ENCODE measurements around the gene LMOD3.
A peak's percentile ranks its signal among the peaks of the same experiment; 100 is the strongest.

Gene LMOD3

DNA sequence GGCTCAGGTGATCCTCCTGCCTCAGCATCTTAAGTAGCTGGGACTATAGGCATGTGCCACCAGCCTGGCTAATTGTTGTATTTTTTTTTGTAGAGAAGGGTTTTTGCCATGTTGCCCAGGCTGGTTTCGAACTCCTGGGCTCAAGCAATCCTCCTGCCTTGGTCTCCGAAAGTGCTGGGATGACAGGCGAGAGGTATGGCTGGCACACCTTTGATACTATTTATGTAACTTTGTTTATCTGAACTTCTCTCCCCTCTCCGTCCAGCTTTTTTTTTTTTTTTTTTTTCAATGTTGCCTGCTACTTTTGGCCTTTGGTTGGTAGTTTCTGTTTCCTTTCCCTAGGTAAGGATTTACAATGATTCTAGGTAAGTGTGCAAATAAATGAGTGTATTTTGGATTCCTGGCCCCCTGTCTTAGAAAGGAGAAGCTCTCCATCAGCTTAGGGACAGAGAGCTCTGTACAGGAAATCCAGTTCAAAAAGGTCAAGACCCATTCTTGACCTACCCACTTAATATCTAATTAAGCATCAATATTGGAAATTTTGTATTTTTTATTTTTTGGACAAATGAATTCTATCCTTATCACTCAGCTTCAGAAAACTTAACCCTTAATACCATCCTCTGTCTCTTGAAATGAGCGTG, 30.9 kb downstream of the LMOD3 start:
- DNase-seq (ENCODE audit: low spot score), result no peak

DNA sequence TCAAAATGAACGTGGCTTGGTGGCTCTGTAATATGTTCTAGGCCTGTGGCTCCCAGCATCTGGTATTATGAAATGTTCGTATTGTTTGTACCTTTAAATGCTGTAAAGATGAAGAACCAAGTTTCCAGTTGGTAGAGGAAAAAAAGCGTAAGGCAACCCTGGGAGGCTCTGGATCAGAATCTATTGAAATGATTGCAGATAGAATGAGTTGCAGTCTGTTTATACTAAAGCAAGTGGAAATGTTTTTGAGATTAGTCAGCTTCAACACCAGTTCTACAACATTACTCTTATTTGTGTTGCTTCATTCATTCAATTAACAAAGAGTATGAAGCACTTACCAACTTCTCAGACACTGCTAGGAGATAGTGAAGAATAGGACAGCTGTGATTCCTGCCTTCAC, 32.4 kb downstream of the LMOD3 start:
- no peak for DNase-seq (ENCODE audit: low spot score)

DNA sequence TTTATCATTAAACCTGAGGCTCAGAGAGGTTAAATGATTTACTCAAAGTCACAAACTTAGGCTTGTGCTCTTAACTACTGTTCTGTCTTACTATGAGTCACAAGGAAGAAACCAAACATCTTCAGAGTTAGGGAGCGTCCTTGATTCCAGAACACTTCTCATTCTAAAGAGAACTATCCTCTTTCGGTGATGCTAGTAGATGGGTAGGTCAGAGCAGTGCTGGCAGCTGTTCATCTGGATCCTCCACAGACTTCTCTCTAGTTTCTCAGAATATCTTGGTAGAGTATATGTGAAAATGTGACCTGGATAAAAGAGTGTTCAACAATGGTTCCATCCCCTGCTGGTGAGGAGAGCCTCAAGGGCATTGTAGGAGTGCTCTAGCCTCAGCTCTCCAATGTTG, 34.3 kb downstream of the LMOD3 start:
- no peak for DNase-seq (ENCODE audit: low spot score)

DNA sequence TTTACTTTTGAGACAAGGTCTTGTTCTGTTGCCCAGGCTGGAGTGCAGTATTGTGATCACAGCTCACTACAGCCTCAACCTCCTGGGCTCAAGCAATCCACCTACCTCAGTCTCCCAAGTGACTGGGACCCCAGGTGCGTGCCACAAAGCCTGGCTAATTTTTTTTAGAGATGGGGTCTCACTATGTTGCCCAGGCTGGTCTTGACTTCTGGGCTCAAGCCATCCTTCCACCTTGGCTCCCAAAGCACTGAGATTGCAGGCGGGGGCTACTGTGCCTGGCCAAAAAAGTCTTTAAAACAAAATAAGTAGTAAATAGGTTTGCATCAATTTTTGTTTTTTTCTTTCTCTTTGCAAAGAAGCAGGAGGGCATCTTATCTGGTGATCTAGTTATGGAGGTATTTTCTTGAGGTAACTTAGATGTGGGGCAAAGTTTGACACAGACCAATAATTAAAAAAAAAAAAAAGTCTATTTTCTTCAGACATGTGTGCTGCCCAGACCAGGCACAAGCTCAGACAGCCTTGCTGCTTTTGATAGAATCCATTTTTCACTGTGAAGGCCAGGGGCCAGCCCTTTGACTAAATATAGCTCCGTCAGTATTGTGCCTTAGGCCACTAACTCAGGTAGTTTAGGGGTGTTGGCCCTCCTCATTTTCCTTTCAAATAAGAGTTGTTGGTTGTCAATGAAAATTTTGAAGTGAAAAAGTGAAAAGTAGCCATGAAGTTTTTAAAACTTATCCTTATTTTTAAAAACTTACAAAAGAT, 35.2 kb downstream of the LMOD3 start:
- no peak for DNase-seq (ENCODE audit: low spot score)

DNA sequence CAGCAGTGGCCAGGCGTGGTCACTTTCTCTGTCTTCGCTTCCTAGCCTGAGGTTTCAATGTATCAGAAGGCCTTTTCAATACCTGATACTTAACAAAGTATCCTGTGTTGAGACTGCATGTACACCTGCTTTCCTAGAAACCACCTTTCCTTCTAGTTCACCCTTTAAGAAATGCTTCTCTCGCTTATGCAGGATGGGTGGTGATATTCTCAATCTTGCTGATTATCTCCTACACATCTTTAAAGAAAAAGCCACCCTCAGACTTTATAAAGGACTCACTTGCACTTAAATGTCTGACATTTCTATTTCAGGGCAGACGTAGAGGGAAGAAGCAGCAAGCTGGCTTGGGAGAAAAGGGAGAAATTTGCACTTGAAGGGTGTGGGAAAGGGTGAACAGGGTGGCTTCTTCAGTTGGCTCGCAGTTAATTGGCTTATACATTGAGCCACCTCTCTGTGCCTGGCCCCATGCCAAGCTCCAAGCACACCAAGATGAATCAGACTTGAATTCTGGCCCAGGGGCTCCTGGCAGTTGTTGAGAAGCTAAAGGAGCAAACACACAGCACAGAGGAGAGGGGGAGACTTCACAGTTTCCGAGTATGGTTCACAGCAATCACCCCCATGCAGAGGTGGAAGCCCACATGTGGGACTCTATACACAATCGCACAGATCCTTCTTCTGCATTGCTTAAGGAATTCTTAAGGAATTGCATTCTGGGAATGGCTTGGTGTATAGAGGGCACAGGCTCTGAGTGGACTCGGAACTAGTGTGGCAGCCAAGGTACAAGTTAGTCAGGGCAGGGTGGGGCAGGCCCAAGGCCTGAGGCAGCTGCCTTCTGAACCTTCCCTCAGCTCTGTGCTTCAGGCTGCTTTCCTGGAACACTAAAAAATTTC, 36.3 kb downstream of the LMOD3 start:
- no peak for DNase-seq (ENCODE audit: low spot score)

DNA sequence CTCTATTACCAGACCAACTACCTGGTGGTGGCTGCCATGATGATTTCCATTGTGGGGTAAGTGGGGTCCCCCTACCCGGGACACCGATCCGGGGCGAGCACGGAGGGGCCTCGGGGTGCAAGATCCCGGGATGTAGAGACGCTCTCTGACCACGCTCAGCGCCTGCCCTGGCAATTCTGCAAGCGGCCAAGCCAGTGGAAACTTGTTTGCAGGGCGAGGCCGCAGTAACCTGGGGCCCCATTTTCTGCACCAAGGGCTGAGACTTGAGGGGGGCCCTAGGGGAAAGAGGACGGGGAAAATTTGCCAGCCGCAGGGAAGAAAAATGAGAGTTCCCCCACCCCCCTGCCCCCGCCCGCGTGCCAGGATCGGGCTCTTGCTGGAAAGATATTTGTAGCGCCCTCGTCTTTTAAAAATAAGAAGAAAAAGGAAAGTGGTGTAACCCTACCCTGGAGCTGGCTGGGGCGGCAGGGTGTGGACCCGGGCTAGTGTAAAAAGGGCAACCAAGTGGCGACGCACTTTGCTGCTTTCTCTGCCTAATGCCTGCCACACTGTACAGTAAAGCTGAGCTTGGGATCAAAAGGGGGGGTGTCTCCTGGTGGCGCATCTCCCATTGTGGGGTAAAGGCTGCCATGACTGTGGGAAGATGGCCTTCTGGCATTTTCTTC, 37.1 kb downstream of the LMOD3 start:
- no peak for DNase-seq (ENCODE audit: low spot score)

DNA sequence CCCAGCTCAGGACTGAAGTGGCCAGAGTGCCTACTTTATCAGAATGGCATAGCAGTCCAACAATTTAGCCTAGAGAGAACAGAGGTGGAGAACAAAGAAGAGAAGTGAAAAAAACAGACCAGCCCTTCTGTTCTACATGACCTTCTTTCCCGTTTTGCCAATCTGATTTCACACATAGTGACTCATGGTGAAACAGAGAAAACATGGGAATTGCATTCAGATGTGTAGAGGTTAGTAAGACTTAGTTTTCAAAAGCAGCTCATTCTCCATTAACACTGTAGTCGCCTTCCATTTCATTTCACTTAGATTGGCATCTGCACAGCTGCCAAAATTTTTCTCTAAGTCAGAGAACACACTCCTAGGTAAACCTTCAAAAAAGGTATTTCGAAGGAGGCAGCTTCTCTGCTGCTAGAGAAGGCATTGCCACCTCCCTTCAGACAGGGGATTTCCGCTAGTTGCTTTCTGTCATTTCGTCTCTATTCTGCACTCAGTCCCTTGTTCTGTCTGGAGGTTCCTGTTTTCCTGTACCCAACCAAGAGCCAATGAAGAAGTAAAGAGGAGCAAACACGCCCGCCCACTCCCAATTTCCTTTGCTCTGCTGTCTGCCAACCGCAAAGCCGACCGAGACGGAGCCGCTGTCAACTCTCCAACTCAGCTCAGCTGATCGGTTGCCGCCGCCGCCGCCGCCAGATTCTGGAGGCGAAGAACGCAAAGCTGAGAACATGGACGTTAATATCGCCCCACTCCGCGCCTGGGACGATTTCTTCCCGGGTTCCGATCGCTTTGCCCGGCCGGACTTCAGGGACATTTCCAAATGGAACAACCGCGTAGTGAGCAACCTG, 37.8 kb downstream of the LMOD3 start, which contains the start of gene ARL6IP5:
TSS of gene ARL6IP5 (plus strand) at position 612 of the 842 bp plus-strand sequence. CDS start at position 723, 111 bp downstream.
- DNase-seq (ENCODE audit: low spot score), result peak; percentile 39

DNA sequence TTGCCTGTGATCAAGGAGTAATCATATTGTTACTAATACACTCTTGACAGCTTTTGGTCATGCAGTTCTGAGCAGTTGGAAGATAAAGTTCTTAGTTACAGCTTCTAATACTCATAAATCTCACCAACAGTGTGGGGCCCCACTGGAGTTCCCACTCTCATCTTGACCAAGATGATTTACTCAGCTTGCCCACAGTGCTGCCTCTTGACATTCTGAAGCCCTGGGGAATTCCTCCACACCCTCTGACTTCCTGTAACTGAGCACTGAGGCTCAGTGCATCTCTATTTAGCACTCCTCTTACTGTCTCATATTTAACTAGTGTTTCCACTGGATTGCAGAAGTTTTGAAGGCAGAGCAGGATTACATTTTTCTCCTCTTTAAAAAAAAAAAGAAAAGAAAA, 39.6 kb downstream of the LMOD3 start:
- no peak for DNase-seq (ENCODE audit: low spot score)

DNA sequence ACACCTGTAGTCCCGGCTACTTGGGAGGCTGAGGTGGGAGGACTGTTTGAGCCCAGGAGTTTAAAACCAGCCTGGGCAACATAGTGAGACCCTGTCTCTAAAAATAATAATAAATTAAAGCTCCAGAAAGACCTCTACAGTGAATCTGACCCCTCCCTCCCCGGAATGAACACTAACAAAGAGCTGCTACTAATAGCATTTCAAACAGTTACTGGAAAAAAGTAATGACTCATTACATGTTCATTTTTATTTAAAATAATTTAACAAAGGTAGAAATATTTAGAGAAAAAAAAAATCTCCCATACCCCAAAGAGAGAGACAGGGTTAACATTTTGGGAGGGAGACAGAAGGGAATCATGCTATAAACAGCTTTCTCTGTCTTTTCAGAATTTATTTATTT, 40.0 kb downstream of the LMOD3 start:
- DNase-seq (ENCODE audit: low spot score), result no peak

DNA sequence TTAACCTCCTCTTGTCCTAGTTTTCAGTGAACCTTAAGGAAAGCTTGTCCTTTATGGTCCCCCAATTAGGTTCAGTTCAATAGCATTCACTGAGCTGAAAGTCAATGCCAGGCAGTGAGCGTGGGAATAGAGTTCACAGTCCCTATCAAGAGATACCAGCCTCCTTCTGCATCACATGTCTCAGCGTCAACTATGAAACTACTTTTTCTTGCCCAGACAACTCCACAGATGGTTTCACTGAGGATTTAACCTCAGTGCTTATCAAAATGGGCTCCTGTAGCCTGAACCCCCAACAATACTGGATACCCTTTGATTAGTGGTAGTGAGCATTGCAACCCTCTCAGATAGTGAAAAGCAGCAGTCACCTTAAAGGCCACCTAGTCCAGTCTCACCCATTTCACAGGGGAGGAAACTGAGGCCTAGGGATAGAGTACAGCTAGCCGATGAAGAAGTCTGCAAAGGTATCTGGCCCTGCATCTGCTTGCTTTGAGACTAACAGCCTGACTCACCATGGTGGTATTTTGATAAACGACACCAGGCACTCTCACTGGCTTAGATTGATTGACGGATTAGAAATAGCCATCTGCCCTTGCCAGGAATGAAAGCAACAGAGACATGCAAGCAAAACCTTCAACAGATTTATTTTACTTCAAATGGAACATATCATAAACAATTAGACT, 40.7 kb downstream of the LMOD3 start:
- DNase-seq (ENCODE audit: low spot score), result no peak

DNA sequence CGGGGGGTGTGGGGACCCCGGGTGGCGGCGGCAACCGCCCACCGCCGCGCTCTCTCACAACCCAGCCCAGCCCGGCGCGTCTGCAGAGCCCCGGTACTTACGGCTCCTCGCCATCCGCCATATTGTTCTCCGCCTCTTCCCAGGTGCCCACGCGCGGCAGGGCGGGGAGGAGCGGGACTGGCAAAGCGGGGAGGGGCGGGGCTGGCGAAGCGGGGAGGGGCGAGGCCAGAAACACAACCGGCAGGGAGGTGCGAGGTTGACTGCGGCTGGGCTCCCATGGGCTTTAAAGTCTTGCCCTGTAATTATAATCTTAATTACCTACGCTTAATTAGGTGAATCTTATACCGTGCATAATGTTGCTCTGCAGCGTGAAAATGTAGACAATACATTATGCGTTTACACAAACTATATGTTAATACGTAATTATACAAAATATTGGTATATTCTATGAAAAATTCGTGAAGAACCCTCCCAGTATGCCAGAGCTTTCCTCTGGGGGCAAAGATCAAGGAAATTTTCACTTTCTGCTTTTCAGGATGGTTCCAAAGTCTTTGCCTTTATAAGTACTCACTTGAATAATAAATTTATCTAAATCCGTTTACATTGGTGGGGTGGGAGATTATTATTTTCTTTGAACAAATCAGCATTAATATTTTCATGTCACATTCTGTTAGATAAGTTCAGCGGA, 42.0 kb downstream of the LMOD3 start, which contains the start of gene UBA3:
TSS of gene UBA3 (minus strand) at position 133 of the 688 bp plus-strand sequence. CDS start at position 121, 12 bp downstream.
- peak; percentile 43 for DNase-seq (ENCODE audit: low spot score)

DNA sequence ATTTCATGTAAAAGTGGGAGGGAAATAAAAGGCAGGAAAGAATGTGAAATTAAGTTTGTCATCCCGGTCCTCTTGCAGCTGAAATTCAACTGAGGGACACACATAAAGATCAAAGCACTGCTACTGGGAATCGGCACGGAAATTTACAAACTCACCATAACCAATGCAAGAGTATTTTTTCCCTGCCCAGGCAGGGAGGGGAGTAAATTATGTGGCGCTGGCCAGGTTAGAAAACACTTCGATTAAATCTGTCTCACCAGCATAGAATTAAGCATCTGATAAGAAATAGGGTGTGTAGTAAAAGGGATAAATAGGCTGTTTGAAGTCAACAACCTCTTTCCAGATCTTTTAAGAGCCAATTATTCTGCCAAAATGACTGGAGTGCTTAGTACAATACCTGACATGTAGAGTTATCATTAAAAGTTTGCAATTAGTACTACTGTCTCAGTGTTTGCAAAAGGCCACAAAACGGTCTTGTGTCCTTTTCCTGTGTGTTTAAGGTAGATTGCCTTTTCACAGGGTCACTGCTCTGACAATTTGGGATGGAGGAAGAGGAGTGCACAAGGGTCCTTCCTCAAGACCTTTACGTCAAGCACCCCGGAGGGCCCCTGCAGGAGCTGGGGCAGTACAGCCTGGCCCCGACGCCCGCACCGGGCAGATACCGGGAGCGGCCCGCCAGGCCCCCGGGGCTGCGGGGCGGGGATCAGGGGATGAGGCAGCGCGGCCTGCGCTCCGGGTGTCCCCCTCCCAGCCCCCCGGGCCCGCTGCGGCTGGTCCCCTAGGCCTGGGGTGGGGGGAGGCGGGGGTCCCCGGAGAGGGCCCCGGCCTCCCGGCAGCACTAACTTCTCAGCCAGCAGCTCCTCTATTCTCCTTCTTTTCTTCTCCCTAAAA, 42.9 kb downstream of the LMOD3 start:
- DNase-seq (ENCODE audit: low spot score), result no peak

DNA sequence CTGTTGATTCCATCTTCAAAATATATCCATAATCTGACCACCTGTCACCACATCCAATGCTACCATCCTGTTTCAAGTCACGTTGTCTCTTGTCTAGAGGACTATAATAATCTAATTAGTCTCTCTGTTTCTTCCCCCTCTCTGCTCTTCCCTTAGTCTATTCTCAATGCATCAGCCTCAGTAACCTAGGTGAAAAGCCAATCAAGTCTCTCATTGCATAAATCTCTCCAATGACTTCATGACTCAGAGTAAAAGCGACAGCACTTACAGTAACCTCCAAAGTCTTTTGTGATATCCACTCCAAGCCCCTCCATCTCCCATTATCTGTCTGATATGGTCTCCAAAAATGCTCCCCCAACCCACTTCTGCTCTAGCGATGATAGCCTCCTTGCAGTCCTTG, 49.5 kb downstream of the LMOD3 start:
- no peak for DNase-seq (ENCODE audit: low spot score)

DNA sequence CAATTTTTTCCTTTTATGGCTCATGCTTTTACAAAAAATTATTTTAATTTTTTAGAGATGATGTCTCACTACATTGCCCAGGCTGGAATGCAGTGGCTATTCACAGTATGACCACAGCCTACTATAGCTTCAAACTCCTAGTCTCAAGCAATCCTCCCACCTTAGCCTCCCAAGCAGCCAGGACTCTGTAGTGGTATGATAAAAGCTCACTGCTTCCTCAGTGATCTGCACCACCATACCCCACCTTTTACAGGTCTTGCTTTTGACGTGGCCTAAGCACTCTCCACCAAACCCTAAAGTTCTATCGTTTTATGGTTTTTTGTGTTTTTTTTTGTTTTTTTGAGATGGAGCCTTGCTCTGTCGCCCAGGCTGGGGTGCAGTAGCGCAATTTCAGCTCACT, 56.3 kb downstream of the LMOD3 start:
- DNase-seq (ENCODE audit: low spot score), result no peak

DNA sequence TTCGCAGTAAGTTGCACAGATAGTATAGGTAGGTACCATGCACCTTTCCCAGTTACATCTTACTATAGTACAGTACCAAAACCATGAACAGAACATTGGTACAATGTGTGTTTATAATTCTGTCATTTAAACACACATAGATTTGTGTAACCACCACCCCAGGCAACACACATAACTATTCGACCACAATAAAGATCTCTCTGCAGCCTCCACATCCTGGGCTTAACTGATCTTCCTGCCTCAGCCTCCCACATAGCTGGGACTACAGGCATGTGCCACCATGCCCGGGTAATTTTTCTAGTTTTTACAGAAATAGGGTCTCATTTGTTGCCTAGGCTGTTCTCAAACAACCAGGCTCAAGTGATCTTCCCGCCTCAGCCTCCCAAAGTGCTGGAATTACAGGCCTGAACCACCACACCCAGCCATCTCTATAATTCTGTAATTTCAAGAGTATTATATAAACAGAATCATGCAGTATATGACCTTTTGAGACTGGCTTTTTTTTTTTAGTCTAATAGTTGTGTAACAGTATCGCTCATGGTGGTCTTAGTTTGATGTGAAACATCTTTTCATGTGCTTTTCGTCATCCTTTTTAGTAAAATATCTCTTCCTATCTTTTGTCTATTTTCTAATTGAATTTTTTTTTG, 57.0 kb downstream of the LMOD3 start:
- DNase-seq (ENCODE audit: low spot score), result no peak

DNA sequence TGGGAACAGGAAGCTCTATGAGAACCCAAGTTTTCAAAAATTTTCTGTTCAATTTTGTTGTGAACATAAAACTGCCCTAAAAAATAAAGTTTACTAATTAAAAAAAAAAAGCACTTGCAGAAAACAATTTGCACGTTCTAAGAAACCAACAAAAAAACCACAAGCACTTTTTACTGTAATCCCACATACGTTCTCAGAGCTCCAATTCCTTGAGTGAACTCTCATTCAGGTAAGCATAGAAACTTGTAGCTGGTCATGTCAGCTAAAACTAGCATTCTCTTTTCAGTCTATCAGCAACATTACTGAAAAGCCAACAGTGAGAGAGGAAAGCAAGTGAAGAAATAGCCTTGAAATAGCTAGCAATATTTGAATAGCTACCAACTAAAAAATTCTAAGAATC, 58.8 kb downstream of the LMOD3 start:
- DNase-seq (ENCODE audit: low spot score), result no peak

DNA sequence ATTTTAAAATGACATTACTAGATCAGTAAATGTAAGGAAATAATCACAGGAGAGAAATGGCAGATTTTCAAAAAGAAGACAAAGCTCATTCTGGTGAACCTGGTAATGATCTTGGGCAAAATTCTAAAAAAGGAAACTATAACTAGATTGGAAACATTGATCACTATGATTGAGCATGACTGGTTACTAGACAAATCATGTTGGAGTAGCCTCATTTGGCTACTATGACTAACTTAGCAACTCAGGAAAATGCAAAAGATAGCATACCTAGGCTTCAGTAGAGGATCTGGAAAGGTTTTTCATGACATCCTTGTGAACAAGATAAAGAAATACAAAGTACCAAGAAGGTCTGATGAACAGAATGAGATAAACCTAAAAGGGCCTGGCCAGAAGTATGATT, 62.7 kb downstream of the LMOD3 start:
- DNase-seq (ENCODE audit: low spot score), result no peak

DNA sequence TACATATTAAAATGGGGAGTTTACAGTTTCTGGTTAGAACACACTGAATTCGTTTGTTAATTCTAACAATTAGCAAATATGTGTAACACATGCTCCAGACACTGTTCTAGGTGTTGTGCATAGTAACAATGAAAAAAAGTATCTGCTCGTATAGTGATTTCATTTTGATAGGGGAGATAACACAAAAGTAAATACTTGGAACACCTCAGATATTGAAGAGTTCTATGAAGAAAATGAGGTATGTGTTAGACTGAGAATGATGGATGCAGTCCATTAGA, 63.5 kb downstream of the LMOD3 start:
- no peak for DNase-seq (ENCODE audit: low spot score)

Measured in HuH-7 (cell line).